Panc1 (cell line): Measurements from ENCODE around the gene APOOL. TPM values are rescaled to one million over a fixed set of nuclear protein-coding genes. Genes with fewer than 3 reads are reported as not detected.

ENCODE experiments used
- ATAC-seq: fragments of 200-7000 bp; cut with Tn5 transposase; 2 replicates; pipeline ENCODE4 v1.9.1; 2020; ENCODE audit warnings: mild to moderate bottlenecking, moderate library complexity
- BruUV-seq: library from RNA; stranded (reverse); fragments of 400-500 nt; replicated peaks from 2 replicates; lab custom pipeline; 2021; lab: Mats Ljungman, UMichigan
- CTCF ChIA-PET: fragments of 300-600 bp; sonication (Branson Sonifier 250); formaldehyde crosslinking; loops from one replicate; lab custom pipeline; 2022; ENCODE audit warnings: antibody characterized with exemption; lab: Charles Lee
- POLR2A ChIA-PET: fragments of 300-600 bp; sonication (Branson Sonifier 250); formaldehyde crosslinking; loops from one replicate; lab custom pipeline; 2022; ENCODE audit warnings: antibody characterized with exemption; lab: Charles Lee
- DNase-seq: peaks from one replicate; pipeline ENCODE4 v3.0.0-alpha.2; 2010; ENCODE audit warnings: low read depth, low spot score
- H3K27ac ChIP-seq: 2 replicates; pipeline ENCODE4 v1.5.1; 2011; ENCODE audit warnings: mild to moderate bottlenecking, low read length, inconsistent platforms
- H3K27me3 ChIP-seq: fragments of 200-500 bp; sonication (Bioruptor generic); 2 replicates; pipeline ENCODE4 v1.6.0; 2014; ENCODE audit warnings: low read length, inconsistent platforms; ENCODE audit not compliant: control insufficient read depth, insufficient read depth
- H3K36me3 ChIP-seq: fragments of 200-500 bp; sonication (Bioruptor generic); 2 replicates; pipeline ENCODE4 v1.5.1; 2014; ENCODE audit warnings: inconsistent platforms, mild to moderate bottlenecking, low read length, moderate library complexity; ENCODE audit not compliant: control insufficient read depth, insufficient read depth
- H3K4me1 ChIP-seq: 2 replicates; pipeline ENCODE4 v1.5.1; 2011; ENCODE audit warnings: inconsistent platforms, mild to moderate bottlenecking, low read length, moderate library complexity; ENCODE audit not compliant: control insufficient read depth, insufficient read depth
- H3K4me3 ChIP-seq, 2 experiments: 2 replicates each; pipeline ENCODE4 v1.5.1; 2011 to 2012; ENCODE audit warnings: low read depth in 2 of 2, low read length in 2 of 2, mild to moderate bottlenecking in 2 of 2, inconsistent platforms in 1 of 2, moderate library complexity in 1 of 2
- H3K9me3 ChIP-seq: fragments of 200-500 bp; sonication (Bioruptor generic); 2 replicates; pipeline ENCODE4 v1.5.1; 2014; ENCODE audit warnings: low read depth, mild to moderate bottlenecking, inconsistent platforms, low read length, moderate library complexity; ENCODE audit not compliant: control insufficient read depth, insufficient read depth
- POLR2AphosphoS5 ChIP-seq: IDR thresholded peaks from 2 replicates; pipeline ENCODE4 v1.6.1; 2012; ENCODE audit warnings: mild to moderate bottlenecking, low read depth, low read length, moderate library complexity
- REST ChIP-seq, 2 experiments: IDR thresholded peaks; 2 replicates each; pipeline ENCODE4 v1.6.1; 2011 to 2012; ENCODE audit warnings: low read depth in 2 of 2, control low read depth in 1 of 2, low read length in 1 of 2, mild to moderate bottlenecking in 1 of 2, moderate library complexity in 1 of 2; ENCODE audit not compliant: insufficient read depth in 1 of 2
- SIN3A ChIP-seq: IDR thresholded peaks from 2 replicates; pipeline ENCODE4 v1.6.1; 2012; ENCODE audit warnings: low read depth, mild to moderate bottlenecking, low read length, moderate library complexity, borderline replicate concordance; ENCODE audit not compliant: insufficient read depth
- TCF7L2 ChIP-seq: IDR thresholded peaks from 2 replicates; pipeline ENCODE4 v1.6.1; 2011; ENCODE audit warnings: mild to moderate bottlenecking, low read depth, low read length, inconsistent platforms
- in situ Hi-C: cut with HindIII; loops from 2 replicates; pipeline ENCODE4 v1.10.0; 2016; ENCODE audit warnings: low sequenced_read_pairs, low pct_unique_long_range_greater_than_20kb
- intact Hi-C: fragments of 100-400 bp; cut with micrococcal nuclease; formaldehyde crosslinking; loops from one replicate; pipeline ENCODE4 v1.10.0; 2022; ENCODE audit not compliant: unreplicated experiment
- total RNA-seq: library from RNA; stranded (reverse); gene quantifications from one replicate; pipeline ENCODE4 v1.2.1, GENCODE V29; 2021; ENCODE audit not compliant: unreplicated experiment
- TF ChIP-seq, protein P1 (sequence below): fragments of 450-650 bp; IDR thresholded peaks from 2 replicates; pipeline ENCODE4 v1.5.1; 2017; ENCODE audit warnings: mild to moderate bottlenecking

Gene APOOL
- total RNA-seq, 1 experiment from 2014 or later, result 28.1 TPM

- no TSS peak for BruUV-seq
- no peak for DNase-seq
- H3K9me3 ChIP-seq, result no peaks in the 10 kb centered on the region
- H3K27ac ChIP-seq, result no peak overlapping the region
- no peaks in the 10 kb centered on the region for H3K36me3 ChIP-seq
- no peak for TF ChIP-seq TCF7L2
- TF ChIP-seq, protein P1, sequence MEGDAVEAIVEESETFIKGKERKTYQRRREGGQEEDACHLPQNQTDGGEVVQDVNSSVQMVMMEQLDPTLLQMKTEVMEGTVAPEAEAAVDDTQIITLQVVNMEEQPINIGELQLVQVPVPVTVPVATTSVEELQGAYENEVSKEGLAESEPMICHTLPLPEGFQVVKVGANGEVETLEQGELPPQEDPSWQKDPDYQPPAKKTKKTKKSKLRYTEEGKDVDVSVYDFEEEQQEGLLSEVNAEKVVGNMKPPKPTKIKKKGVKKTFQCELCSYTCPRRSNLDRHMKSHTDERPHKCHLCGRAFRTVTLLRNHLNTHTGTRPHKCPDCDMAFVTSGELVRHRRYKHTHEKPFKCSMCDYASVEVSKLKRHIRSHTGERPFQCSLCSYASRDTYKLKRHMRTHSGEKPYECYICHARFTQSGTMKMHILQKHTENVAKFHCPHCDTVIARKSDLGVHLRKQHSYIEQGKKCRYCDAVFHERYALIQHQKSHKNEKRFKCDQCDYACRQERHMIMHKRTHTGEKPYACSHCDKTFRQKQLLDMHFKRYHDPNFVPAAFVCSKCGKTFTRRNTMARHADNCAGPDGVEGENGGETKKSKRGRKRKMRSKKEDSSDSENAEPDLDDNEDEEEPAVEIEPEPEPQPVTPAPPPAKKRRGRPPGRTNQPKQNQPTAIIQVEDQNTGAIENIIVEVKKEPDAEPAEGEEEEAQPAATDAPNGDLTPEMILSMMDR, result peak; percentile 71; the same call in 1 of the 2 replicates
- H3K4me1 ChIP-seq, result no peaks in the 10 kb centered on the region
- no peak overlapping the region for H3K4me3 ChIP-seq
- no peak for ATAC-seq
- intact Hi-C loops (loop anchor here (2.0 kb wide), 1 partner anchor 433 kb away; no protein-coding TSS in a partner anchor), in situ Hi-C loops (no loop called here)
- POLR2A ChIA-PET, result no interaction called here
- CTCF ChIA-PET, result no interaction called here
- H3K27me3 ChIP-seq, result no peaks in the 10 kb centered on the region
Observed at GRCh38 chrX:85111347-85111746, 107.7 kb downstream of the APOOL start.

DNA sequence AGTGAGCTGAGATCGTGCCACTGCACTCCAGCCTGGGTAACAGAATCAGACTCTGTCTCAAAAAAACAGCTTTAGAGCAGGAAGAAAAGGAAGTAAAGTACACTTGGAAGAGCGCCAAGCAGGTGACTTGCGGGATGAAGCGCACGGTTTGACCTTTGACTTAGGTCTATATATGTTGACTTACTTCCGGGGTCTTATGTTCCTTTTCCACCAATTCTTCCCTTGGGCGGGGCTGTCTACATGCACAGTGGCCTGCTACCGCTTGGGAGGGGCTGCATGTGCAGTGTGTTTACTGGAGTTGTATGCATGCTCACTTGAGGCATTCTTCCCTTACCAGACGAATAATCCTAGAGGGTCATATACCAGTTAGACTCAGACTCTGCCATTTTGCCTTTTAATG, 108.6 kb downstream of the APOOL start:
- Histone ChIP-seq H3K4me3 (no peak overlapping the region), H3K9me3 (no peaks in the 10 kb centered on the region), H3K27me3 (no peaks in the 10 kb centered on the region), H3K27ac (no peak overlapping the region), H3K36me3 (no peaks in the 10 kb centered on the region), H3K4me1 (no peaks in the 10 kb centered on the region)
- intact Hi-C loops (no loop called here), in situ Hi-C loops (no loop called here)
- TF ChIP-seq SIN3A, result no peak
- TF ChIP-seq REST (IDR thresholded peaks at IDR 0.05; ENCODE audit: insufficient read depth in 1 of 2, low read depth in 2 of 2, low read length in 1 of 2), result no peak
- TF ChIP-seq, protein P1, result no peak
- POLR2A ChIA-PET, result no interaction called here
- ATAC-seq (no peak), DNase-seq (no peak)
- CTCF ChIA-PET, result no interaction called here
- BruUV-seq, result no TSS peak

DNA sequence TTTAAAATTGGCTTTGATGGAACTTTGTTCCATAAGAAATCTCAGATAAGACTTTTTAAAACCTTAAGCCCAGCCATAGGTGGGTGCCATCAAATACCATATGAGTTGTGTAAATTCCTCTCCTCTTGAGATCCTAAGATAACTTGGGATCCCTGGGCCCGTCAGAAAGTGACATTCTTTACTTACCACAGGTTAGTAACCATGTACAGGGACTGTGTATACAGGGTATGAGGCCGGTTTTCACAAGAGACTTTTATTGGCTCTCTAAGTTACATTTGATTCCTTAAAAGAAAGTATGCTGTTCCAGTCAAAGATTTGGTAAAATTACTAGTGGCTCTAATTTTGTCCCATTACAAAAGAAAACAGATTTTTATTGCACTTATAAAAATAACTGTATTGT, 110.1 kb downstream of the APOOL start:
- ATAC-seq (no peak), DNase-seq (no peak)
- no peaks in the 10 kb centered on the region for H3K36me3 ChIP-seq
- no peak overlapping the region for H3K4me3 ChIP-seq
- in situ Hi-C loops (no loop called here), intact Hi-C loops (no loop called here)
- no peaks in the 10 kb centered on the region for H3K9me3 ChIP-seq
- no TSS peak for BruUV-seq
- H3K27me3 ChIP-seq, result no peaks in the 10 kb centered on the region
- ChIA-PET POLR2A (no interaction called here), CTCF (no interaction called here)
- H3K27ac ChIP-seq, result no peak overlapping the region
- H3K4me1 ChIP-seq, result no peaks in the 10 kb centered on the region
- TF ChIP-seq SIN3A (no peak), TCF7L2 (no peak), REST (IDR thresholded peaks at IDR 0.05; ENCODE audit: insufficient read depth in 1 of 2, low read depth in 2 of 2, low read length in 1 of 2) (no peak), POLR2AphosphoS5 (no peak)
- TF ChIP-seq, protein P1, result no peak
